Muscle layer of duodenum (tissue), 2 donors: ENCODE results near the gene MPPE1.

Source experiments
- H3K27ac ChIP-seq: one replicate; pipeline ENCODE4 v1.7.0; 2013; ENCODE audit warnings: mild to moderate bottlenecking, low read length
- H3K27me3 ChIP-seq: one replicate; pipeline ENCODE4 v1.7.0; 2013; ENCODE audit warnings: low read depth, mild to moderate bottlenecking, control low read depth, low read length
- H3K36me3 ChIP-seq, 2 donors: one replicate each; pipeline ENCODE4 v1.7.0; 2013; ENCODE audit warnings: low read length in 2 of 2, control low read depth in 1 of 2, mild to moderate bottlenecking in 1 of 2; ENCODE audit not compliant: insufficient read depth in 2 of 2, control insufficient read depth in 1 of 2
- H3K4me1 ChIP-seq, 2 donors: one replicate each; pipeline ENCODE4 v1.7.0; 2013; ENCODE audit warnings: low read length in 2 of 2, mild to moderate bottlenecking in 2 of 2, control low read depth in 1 of 2, moderate library complexity in 1 of 2; ENCODE audit not compliant: insufficient read depth in 2 of 2, control insufficient read depth in 1 of 2
- H3K4me3 ChIP-seq, 2 donors: one replicate each; pipeline ENCODE4 v1.7.0; 2013; ENCODE audit warnings: low read length in 2 of 2, low read depth in 1 of 2, mild to moderate bottlenecking in 1 of 2
- H3K9me3 ChIP-seq, 2 donors: one replicate each; pipeline ENCODE4 v1.7.0; 2013; ENCODE audit warnings: low read length in 2 of 2, control low read depth in 1 of 2, mild to moderate bottlenecking in 1 of 2; ENCODE audit not compliant: control insufficient read depth in 1 of 2
- donor health status: healthy.

The MPPE1 gene

DNA sequence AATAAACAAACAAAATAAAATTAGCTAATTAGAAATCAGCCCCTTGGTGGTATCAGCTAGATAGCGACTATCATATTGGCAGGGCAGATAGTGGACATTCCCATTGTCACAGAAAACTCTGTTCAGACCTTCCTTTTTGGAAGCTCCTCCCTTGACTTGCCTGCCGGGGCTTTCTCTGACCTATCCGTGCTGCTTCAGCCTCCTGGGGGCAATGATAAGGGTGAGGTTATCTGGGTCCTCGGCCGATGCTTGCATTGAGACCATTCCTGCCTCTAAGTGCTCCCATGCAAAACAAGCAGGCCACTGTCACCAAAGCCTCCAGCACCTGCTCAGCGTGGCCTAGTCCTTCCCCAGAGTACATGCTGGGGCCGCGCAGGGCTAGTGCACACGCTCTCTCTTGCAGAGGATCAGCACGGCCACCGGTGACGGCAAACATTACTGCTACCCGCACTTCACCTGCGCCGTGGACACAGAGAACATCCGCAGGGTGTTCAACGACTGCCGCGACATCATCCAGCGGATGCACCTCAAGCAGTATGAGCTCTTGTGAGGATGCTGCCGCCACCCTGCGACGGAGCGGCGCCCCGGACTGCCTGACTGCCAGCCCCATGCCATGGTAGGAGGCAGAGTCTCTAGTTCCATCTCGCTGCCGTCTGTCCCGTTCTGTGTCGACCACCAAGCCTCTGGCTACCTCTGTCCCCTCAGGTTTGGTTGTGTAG is 27.4 kb downstream of the MPPE1 start:
- Histone ChIP-seq H3K36me3 (peaks cover 7 to 49% of the 10 kb centered on the region in 2 donors), H3K27ac (no peak overlapping the region), H3K4me3 (no peak overlapping the region), H3K9me3 (no peaks in the 10 kb centered on the region), H3K27me3 (no peaks in the 10 kb centered on the region), H3K4me1 (no peaks in the 10 kb centered on the region)

DNA sequence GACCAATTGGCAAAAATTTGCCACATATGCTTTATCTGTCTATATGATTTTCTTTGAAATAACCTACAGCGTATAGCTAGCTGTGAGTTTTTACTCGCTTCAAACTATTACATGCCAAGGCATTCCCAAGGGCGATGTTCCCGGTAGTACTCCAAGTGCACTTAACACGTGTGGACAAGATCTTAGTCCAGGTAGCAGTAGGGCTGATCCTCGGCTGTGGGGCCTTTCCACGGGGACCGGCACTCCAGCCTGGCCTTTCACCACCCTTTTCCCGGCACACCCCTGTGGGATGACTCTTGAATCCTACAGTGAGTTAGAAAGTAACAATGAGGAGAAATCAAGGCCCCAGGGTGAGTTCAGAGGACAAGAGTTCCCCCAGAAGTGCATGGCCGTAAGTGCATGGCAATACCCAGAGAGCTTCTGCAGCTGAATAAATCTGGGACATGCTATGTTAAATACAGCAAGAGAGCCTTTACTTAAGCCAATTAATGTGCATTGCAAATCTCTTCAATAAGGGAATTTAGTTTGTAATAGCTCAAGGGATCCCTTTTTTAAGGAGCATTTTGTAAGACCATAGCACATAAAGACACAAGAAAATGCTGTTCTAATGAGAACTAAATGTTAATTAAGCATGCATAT is 30.5 kb downstream of the MPPE1 start:
- no peak overlapping the region for H3K4me3 ChIP-seq
- H3K36me3 ChIP-seq: peaks cover 7 to 33% of the 10 kb centered on the region in 2 donors
- no peaks in the 10 kb centered on the region for H3K9me3 ChIP-seq
- no peak overlapping the region for H3K27ac ChIP-seq
- H3K4me1 ChIP-seq: no peaks in the 10 kb centered on the region
- H3K27me3 ChIP-seq: no peaks in the 10 kb centered on the region

DNA sequence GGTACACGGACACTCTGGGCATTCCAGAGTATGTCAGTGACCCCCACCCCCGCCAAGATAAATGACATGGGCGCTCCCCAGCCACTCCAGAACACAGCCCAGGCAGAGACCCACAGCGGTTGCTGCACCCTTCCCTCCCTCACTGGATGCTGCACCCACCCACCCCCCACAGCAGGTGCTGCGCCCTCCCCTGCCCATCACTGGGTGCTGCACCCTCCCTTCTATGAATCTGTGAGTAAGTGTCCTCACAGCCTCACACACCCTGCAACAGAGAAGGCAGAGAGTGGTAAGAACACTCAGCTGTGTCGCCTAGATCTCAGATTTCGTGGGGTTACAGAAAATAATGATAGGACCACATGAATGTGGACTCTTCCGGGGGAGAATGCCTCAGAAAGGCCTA is 33.4 kb downstream of the MPPE1 start:
- Histone ChIP-seq H3K36me3 (peaks cover 0 to 16% of the 10 kb centered on the region in 2 donors), H3K4me1 (no peaks in the 10 kb centered on the region), H3K27me3 (no peaks in the 10 kb centered on the region), H3K4me3 (no peak overlapping the region), H3K27ac (no peak overlapping the region), H3K9me3 (no peaks in the 10 kb centered on the region)

DNA sequence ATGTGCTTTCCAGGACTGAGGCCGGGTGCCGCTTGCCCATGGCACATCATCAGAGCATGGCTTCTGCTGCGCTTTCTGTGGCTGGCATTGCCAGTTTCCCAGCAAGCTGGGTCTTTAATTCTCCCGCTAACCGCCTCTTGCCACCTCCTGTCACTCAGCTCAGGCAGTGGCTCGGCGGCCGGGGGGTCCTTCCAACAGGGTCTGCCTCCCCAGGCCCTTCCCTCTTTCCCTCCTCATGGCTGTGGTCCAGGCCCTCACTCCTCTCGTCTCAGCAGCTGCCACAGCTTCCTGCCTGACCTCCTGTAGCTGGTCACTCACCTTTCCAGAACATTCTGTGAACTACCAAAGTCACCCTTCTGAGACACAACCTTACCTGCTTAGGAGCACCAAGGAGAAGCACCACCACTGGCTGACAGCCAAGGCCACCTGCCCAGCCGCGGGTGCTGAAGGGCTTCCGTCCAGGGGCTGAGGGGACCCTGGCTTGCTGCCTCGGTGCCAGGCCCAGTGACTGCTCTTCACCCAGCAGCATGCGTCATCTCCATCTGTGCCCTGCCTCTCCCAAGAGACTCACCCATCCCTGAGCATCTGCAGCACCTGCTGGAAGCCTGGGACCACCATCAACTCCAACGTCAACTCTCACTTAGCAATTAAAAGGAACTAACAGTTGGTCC is 34.3 kb downstream of the MPPE1 start:
- no peaks in the 10 kb centered on the region for H3K27me3 ChIP-seq
- H3K9me3 ChIP-seq: no peaks in the 10 kb centered on the region
- H3K27ac ChIP-seq: no peak overlapping the region
- no peak overlapping the region for H3K4me3 ChIP-seq
- no peaks in the 10 kb centered on the region for H3K4me1 ChIP-seq
- peaks cover 0 to 12% of the 10 kb centered on the region in 2 donors for H3K36me3 ChIP-seq

DNA sequence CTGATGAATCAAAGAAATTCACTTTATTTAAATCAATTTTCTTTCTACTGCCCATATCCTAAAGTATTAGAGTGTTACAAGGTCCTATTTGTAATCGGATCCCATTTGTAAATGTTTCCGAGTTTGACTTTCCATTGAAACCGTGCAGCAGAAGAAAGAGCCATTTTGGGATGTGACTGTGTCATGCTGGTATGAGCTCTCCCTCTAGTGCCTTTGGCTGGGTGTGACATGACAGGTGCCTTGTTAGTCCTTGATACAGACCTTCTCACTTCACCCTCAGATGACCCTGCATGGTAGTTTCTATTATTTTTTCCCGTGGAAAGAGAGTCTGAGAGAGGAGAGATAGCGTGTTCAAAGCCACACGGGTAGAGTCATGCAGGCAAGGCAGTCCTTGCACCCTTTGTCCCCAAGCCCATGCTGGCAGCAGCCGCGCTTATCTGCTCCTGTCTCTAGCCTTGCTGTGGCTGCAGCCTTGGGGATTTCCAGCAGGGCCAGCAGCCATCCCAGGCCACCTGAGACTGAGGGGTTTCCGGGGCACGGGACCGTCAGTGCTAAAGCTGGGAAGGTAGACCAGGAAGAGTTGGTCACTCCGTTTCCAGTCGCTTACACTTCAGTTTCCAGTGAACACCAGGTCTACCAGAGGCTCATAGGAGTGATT is 35.5 kb downstream of the MPPE1 start:
- Histone ChIP-seq H3K4me1 (no peaks in the 10 kb centered on the region), H3K9me3 (no peaks in the 10 kb centered on the region), H3K4me3 (no peak overlapping the region), H3K36me3 (peaks cover 0 to 12% of the 10 kb centered on the region in 2 donors), H3K27me3 (no peaks in the 10 kb centered on the region), H3K27ac (no peak overlapping the region)

DNA sequence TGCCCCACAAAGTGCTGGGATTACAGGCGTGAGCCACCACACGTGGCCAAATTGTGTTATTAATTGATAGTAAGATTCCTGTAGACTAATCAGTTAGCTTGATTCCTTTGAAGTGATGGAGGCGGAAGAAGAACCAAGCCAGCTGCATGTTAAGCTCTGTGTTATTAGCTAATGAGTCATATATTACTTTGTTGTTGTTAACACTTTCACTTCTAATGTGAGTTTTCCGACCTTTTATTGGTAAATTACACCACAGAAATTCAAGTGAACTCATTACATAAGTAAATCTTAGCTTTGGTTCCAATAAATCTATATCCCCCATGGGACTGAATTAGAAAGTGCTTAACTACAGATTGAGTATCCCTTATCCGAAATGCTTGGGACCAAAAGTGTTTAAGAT is 36.6 kb downstream of the MPPE1 start:
- no peak overlapping the region for H3K4me3 ChIP-seq
- peaks cover 0 to 5% of the 10 kb centered on the region in 2 donors for H3K36me3 ChIP-seq
- no peak overlapping the region for H3K27ac ChIP-seq
- H3K27me3 ChIP-seq: no peaks in the 10 kb centered on the region
- H3K9me3 ChIP-seq: no peaks in the 10 kb centered on the region
- no peaks in the 10 kb centered on the region for H3K4me1 ChIP-seq

DNA sequence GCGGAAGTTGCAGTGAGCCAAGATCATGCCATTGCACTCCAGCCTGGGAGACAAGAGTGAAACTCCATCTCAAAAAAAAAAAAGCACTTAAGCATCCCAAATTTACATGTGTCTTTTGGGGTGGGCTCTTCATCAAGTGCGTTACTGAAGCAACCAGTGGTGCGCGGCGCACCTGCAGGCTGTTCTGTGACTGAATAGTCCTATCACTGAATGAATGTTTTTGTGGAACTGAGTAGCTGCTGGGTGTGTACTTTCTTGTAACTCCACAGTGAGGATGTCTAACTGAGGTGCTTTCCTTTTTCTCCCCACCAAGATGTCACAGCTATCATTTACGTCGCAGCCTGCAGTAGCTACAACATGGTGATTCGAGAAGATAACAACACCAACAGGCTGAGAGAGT is 39.9 kb downstream of the MPPE1 start:
- Histone ChIP-seq H3K9me3 (no peaks in the 10 kb centered on the region), H3K27me3 (no peaks in the 10 kb centered on the region), H3K27ac (no peak overlapping the region), H3K4me1 (no peaks in the 10 kb centered on the region), H3K36me3 (peaks cover 0 to 3% of the 10 kb centered on the region in 2 donors), H3K4me3 (no peak overlapping the region)

DNA sequence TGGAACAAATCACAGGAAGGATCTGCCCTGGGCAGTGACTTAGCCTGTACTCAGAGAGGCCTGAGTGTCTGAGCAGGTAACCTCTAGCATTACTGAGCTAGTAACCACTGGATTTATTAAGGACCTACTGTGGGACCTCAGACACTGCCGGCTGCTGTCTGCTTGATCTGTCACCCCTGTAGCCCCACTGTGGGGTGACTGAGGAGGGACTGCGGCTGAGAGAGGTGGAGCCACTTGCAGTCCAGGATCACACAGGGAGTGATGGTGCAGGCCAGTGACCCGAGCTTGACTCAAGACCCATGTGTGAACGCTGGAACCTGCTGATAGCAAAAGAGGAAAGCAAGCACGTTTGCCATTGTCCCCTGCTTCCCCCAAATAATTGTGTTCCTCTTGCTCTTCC is 41.4 kb downstream of the MPPE1 start:
- H3K27me3 ChIP-seq: no peaks in the 10 kb centered on the region
- H3K4me1 ChIP-seq: no peaks in the 10 kb centered on the region
- H3K4me3 ChIP-seq: no peak overlapping the region
- no peaks in the 10 kb centered on the region for H3K9me3 ChIP-seq
- H3K27ac ChIP-seq: no peak overlapping the region
- peaks cover 0 to 3% of the 10 kb centered on the region in 2 donors for H3K36me3 ChIP-seq

DNA sequence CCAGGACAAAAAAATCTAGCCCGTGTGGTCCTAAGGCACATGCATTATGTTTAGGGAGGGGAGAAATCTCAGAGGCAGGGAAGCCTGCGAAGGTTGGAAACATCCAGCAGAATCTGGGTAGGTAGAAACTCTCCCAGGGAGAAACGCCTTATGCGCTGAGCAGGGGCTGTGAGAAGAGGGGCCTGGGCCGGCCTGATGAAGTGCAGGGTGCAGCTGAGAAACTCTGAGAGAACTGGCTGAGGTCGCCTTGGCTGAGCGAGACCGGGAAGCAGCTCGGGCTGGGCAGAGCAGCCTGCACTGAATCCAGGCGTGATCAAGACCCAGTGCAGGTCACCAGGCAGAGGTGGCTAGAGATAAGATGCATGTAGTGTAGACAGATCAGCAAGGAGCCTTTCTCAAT is 41.8 kb downstream of the MPPE1 start:
- Histone ChIP-seq H3K4me1 (no peaks in the 10 kb centered on the region), H3K4me3 (no peak overlapping the region), H3K27ac (no peak overlapping the region), H3K36me3 (peaks cover 0 to 3% of the 10 kb centered on the region in 2 donors), H3K9me3 (no peaks in the 10 kb centered on the region), H3K27me3 (no peaks in the 10 kb centered on the region)

DNA sequence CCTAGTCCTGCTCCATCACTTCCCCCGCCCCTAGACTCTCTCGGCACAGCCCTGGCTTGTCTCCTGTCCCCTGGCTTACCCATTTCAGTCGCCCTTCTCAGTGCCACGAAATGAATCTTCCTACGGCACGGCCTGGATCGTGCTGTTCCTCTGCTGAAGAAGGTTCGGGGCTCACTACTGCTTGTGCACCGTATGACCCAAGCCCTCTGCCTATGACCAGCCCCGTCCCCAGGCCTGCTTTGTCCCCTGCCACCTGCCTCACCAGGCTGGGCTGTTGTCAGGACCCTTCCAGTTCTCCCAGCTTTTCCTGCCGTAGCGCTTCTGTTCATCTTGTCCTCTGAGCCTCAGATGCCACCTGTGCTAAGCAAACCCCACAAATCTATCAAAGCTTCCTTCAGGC is 43.0 kb downstream of the MPPE1 start:
- H3K4me1 ChIP-seq: no peaks in the 10 kb centered on the region
- no peaks in the 10 kb centered on the region for H3K27me3 ChIP-seq
- no peak overlapping the region for H3K27ac ChIP-seq
- H3K4me3 ChIP-seq: no peak overlapping the region
- H3K9me3 ChIP-seq: no peaks in the 10 kb centered on the region
- peaks cover 0 to 3% of the 10 kb centered on the region in 2 donors for H3K36me3 ChIP-seq

DNA sequence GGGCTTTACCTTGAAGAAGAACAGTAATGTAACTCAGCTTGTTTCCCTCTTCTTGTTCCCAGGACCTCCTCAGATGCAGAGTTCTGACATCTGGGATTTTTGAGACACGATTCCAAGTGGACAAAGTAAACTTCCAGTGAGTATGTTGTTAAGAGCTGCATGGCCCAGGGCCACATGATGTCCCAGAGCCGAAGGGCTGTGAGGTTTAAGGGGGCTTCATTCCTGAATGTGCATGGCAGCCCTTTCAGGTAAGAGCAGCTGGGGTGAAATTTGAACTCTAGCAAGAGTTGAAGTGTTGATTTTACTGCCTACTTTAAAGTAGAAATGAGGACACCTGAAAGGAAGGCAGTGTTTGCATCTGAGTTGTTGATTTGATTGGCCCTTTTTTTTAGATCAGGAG is 43.6 kb downstream of the MPPE1 start:
- Histone ChIP-seq H3K27me3 (no peaks in the 10 kb centered on the region), H3K4me1 (no peaks in the 10 kb centered on the region), H3K27ac (no peak overlapping the region)

More for the DNA sequence above, 43.6 kb downstream of the MPPE1 start:
- no peak overlapping the region for H3K4me3 ChIP-seq
- peaks cover 0 to 3% of the 10 kb centered on the region in 2 donors for H3K36me3 ChIP-seq
- no peaks in the 10 kb centered on the region for H3K9me3 ChIP-seq
